GM18498 (cell line): ENCODE measurements around the gene MAFF.

ENCODE experiments used
- ATAC-seq: cut with Tn5 transposase; IDR thresholded peaks from one replicate; pipeline ENCODE4 v1.9.1; 2021; ENCODE audit warnings: mild to moderate bottlenecking, moderate library complexity; ENCODE audit not compliant: unreplicated experiment

The MAFF gene

GRCh38 chr22:38246046-38246658 lies 44.4 kb downstream of the MAFF start:
- ATAC-seq = no peak

DNA sequence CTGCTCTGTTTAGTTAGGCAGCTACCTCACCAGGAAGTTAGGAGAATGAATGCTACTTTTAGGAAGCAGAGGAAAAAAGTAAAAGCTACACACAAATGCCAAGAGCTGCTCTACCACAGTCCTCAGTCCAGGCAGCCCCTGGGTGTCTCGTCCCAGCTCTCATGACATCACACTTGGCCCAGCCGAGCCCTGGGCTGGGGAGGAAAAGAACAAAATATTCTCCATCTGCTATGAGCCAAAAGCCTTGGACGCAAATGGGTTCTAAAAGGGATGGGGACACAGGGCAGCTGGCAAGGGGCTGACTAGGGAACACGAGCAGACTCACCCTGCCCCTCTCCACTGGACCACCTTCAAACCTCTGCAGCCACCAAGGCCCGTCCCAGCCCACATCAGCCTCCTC lies 44.9 kb downstream of the MAFF start:
- no peak for ATAC-seq

- no peak for ATAC-seq
Observed at GRCh38 chr22:38247713-38248112, 45.9 kb downstream of the MAFF start.

- no peak for ATAC-seq
Observed at GRCh38 chr22:38248280-38248679, 46.5 kb downstream of the MAFF start.

DNA sequence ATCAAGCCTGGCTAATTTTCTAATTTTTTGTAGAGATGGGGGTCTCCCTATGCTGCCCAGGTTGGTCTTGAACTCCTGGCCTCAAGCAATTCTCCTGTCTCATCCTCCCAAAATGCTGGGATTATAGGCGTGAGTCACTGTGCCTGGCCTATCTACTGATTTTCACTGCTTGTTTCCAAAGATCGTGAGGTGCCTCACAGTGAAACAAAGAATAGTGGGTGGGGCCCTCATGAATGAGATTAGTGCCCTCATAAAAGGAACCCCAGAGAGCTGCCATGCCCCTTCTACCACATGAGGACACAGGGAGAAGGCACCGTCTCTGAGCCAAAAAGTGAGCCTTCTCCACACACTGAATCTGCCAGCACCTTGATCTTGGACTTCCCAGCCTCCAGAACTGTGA lies 47.5 kb downstream of the MAFF start:
- ATAC-seq = no peak

DNA sequence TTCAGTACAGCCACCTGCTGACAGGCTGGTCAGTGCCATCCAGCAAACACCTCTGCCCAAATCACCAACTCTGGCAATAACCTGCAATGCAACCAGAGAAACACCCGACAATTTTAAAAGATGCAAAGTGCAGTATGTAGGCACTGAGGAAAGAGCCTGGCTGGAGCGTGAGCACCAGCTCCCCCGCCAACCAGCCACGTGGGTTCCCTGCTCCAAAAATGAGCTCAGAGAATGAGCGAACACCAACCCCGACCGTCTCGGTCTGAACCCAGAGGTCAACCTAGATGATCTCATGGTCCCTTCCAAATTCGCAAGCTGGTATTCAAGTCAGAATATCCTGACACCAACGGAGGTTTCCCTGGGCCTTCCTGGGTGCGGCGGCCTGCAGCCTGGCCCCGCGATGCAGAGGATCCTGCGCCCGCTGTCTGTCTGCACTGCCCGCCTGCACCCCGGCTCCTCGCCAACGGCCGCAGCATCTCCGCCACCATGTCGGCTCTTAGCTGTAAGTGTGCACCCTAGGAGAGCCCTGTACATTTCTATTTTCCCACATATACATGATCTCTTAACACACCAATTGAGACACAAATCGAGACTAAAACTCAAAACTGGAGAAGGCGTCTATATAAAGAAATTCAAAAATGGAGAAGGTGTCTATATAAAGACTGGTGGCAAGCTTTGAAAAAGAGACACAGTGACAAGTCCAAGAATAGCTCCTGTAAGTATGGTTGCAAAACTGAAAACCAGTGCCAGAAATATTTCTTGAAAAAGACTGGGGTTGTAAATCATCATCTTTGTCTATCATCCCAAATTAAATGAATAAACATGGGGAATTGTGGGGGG lies 48.2 kb downstream of the MAFF start:
- no peak for ATAC-seq

GRCh38 chr22:38250643-38251340 lies 49.0 kb downstream of the MAFF start:
- no peak for ATAC-seq

GRCh38 chr22:38251341-38251692 lies 49.5 kb downstream of the MAFF start:
- no peak for ATAC-seq

DNA sequence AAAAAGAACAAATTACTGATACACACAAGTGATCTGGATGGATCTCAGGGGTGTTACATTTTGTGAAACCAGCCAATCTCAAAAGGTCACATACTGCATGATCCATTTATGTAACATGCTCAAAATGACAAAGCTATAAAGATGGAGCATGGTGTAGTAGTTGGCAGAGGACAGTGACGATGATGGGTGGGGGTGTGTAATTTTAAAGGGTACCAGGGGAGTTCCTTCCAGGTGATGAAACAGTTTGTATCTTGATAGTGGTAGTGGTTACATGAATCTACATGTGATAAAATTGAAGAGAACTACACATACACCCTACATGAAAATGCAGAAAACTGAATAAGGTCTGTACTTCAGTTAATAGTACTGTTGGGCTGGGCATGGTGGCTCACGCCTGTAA lies 53.9 kb downstream of the MAFF start:
- ATAC-seq = no peak

- ATAC-seq = no peak
Observed at GRCh38 chr22:38257181-38257580, 55.4 kb downstream of the MAFF start.

DNA sequence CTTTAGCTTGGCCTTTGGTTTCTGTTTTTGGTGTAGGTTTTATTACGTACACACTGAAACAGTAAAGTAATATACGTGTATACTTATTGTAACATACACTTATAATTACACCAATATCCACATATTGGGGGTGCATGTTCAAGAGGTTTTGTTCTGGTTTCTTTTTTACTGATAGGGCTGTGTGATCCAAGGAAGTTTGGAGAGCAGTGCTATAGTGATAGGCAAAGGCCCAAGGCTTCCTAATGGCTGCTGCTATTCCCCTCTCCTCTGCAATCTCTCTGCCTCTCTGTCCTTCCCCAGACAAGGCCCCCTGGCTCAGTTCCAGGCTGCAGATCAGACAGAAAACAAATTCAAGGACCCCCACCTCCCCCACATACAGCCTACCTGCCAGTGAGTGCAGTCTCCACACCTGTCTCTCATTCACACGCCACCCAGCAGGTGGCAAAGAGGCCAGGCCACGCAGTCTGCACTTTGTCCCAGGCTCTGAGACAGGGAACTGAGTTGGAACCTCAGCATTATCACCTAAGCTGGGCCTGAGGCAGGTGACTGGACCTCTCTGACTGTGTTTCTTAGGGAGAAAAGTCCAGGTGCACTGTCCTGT lies 56.0 kb downstream of the MAFF start:
- ATAC-seq = no peak

GRCh38 chr22:38258895-38259294 lies 57.1 kb downstream of the MAFF start:
- no peak for ATAC-seq

- ATAC-seq = no peak
Observed at GRCh38 chr22:38259370-38259769, 57.6 kb downstream of the MAFF start.

GRCh38 chr22:38260761-38261681 lies 59.2 kb downstream of the MAFF start:
- no peak for ATAC-seq

DNA sequence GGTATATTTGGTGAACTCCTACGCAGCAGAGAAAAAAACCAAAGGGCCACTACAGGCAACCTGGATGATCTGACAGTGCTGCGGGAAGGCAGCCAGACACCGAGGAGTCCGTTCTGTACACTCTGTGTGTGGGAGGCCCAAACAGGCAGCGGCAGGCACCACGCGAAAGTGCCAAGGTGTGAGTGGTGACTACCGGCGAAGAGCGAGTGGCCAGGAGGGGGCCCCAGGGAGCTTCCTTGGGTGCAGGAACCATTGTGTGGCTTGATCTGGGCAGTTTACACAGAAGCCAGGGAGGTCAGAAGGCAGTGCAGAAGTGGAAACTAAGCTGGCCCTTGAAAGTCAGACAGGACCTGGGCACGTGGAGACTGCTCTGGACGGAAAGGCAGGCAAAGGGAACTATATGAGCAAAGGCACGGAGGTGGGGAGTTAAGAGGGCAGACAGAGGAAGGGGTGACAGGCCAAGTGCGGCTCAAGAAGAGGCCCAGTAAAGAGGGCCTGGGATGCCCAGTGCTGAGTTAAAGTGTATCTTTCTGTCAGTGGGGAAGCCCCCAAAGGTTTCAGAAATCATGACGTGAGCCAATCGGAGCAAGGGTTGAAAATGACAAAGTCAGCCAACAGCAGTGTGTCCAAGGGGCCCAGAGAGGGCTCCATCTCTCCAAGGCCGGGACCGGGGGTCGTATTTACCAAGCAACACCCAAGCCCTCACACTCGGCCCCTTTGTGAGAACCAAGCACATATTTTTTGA lies 60.4 kb downstream of the MAFF start:
- no peak for ATAC-seq

GRCh38 chr22:38264322-38264843 lies 62.6 kb downstream of the MAFF start:
- no peak for ATAC-seq
